T-cell (primary cell): Measurements from ENCODE around the gene FLYWCH1. TPM values are rescaled to one million over a fixed set of nuclear protein-coding genes. Genes with fewer than 3 reads are reported as not detected.
A peak's percentile ranks its signal among the peaks of the same experiment; 100 is the strongest.

ENCODE experiments used
- ATAC-seq, 4 experiments: fragments of 200-7000 bp in 3 of 4; fragments of 150-1000 bp in 1 of 4; cut with Tn5 transposase; replicated peaks in 1 of 4; 1 replicate in 3 of 4; 2 replicates in 1 of 4; pipeline ENCODE4 v1.10.0; 2021; ENCODE audit warnings: moderate library complexity in 3 of 4, mild to moderate bottlenecking in 2 of 4, moderate number of reproducible peaks in 1 of 4
- CTCF ChIA-PET, 2 donors: fragments of 300-600 bp; sonication (Branson Sonifier 250); formaldehyde crosslinking; loops; one replicate each; lab custom pipeline; 2022; ENCODE audit warnings: antibody characterized with exemption in 2 of 2; lab: Charles Lee
- POLR2A ChIA-PET, 2 donors: fragments of 300-600 bp; sonication (Branson Sonifier 250); formaldehyde crosslinking; loops; one replicate each; lab custom pipeline; 2022; ENCODE audit warnings: antibody characterized with exemption in 2 of 2; lab: Charles Lee
- DNase-seq, 35 experiments: peaks; one replicate each; pipeline versions ENCODE4 v3.0.0 to v3.0.0-alpha.2; 2013 to 2023
- H3K27ac ChIP-seq: one replicate; pipeline ENCODE4 v1.5.1; 2013; ENCODE audit warnings: low read length
- H3K27me3 ChIP-seq, 2 experiments: replicated peaks in 1 of 2; 1 replicate in 1 of 2; 2 replicates in 1 of 2; pipeline versions ENCODE4 v1.6.1 to v1.7.0; 2013; ENCODE audit warnings: low read length in 1 of 2, mixed read lengths in 1 of 2; ENCODE audit not compliant: control insufficient read depth in 2 of 2, insufficient read depth in 2 of 2; ENCODE audit errors: extremely low read depth in 1 of 2
- H3K36me3 ChIP-seq, 2 donors: 1 replicate in 1 of 2; 2 replicates in 1 of 2; pipeline versions ENCODE4 v1.6.1 to v1.7.0; 2013; ENCODE audit warnings: low read length in 1 of 2; ENCODE audit not compliant: control insufficient read depth in 2 of 2, insufficient read depth in 1 of 2; ENCODE audit errors: extremely low read depth in 1 of 2
- H3K4me1 ChIP-seq, 2 experiments: 1 replicate in 1 of 2; 2 replicates in 1 of 2; pipeline versions ENCODE4 v1.6.1 to v1.7.0; 2013; ENCODE audit warnings: low read length in 2 of 2, mixed read lengths in 1 of 2; ENCODE audit not compliant: insufficient read depth in 2 of 2, control insufficient read depth in 1 of 2; ENCODE audit errors: extremely low read depth in 1 of 2
- H3K4me3 ChIP-seq, 2 donors: 1 replicate in 1 of 2; 2 replicates in 1 of 2; pipeline versions ENCODE4 v1.5.1 to v1.7.0; 2013; ENCODE audit warnings: mild to moderate bottlenecking in 2 of 2, low read length in 1 of 2, moderate library complexity in 1 of 2; ENCODE audit not compliant: control insufficient read depth in 1 of 2; ENCODE audit errors: extremely low read depth in 1 of 2
- H3K9me3 ChIP-seq: 2 replicates; pipeline ENCODE4 v1.7.0; 2013
- H3K27ac Mint-ChIP-seq, 2 donors: one replicate each; pipeline ENCODE4 v1.8.0; 2020 to 2021; ENCODE audit warnings: mild to moderate bottlenecking in 2 of 2, mixed read lengths in 2 of 2
- H3K27me3 Mint-ChIP-seq, 2 donors: one replicate each; pipeline ENCODE4 v1.8.0; 2021 to 2022; ENCODE audit warnings: mixed read lengths in 2 of 2
- H3K36me3 Mint-ChIP-seq: one replicate; pipeline ENCODE4 v1.8.0; 2021; ENCODE audit warnings: mixed read lengths
- H3K4me1 Mint-ChIP-seq, 3 donors: one replicate each; pipeline ENCODE4 v1.8.0; 2020 to 2022; ENCODE audit warnings: mixed read lengths in 3 of 3, mild to moderate bottlenecking in 1 of 3
- H3K4me3 Mint-ChIP-seq, 3 donors: one replicate each; pipeline ENCODE4 v1.8.0; 2020 to 2022; ENCODE audit warnings: mild to moderate bottlenecking in 3 of 3, mixed read lengths in 3 of 3, moderate library complexity in 3 of 3
- H3K9me3 Mint-ChIP-seq, 3 donors: one replicate each; pipeline ENCODE4 v1.8.0; 2020 to 2022; ENCODE audit warnings: mixed read lengths in 3 of 3
- WGBS: methylation state at CpG from one replicate; pipeline ENCODE4 v1.1.5; 2013; ENCODE audit warnings: missing lambda C conversion rate; ENCODE audit not compliant: insufficient coverage; 5-methylcytosine and 5-hydroxymethylcytosine counted together
- total RNA-seq, 35 experiments: library from RNA in 6 of 35; stranded (reverse) in 6 of 35; fragments of 120-200 nt in 1 of 35; gene quantifications; one replicate each; pipeline versions ENCODE4 v1.2.1 to v1.2.4 and lab custom pipeline; 2013 to 2026

Gene FLYWCH1
- total RNA-seq, 5 donors from 2014 or later (not counting 1 experiment from before 2014, with no cell fraction given), result 83.0 to 144 (median 106) TPM

DNA sequence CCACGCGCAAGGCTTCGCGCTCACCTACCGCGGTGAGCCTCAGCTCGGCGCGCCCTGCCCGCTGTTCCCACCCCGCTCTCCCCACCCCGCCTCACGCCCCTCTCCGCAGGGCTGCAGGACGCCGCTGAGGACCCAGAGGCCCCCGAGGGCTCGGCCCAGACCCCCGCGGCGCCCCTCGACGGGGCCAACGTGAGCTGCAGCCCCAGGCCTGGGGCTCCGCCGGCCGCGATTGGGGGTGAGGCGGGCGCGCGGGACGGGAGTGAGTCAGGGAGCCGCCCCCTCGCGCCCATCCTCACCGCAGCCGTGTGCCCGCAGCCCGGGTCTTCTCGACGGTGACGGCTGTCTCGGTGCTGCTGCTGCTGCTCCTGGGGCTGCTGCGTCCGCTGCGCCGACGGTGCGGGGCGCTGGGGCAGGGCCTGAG lies 55.5 kb downstream of the FLYWCH1 start:
- Histone ChIP-seq H3K4me3 (no peak overlapping the region), H3K9me3 (no peaks in the 10 kb centered on the region), H3K36me3 (no peaks in the 10 kb centered on the region), H3K27me3 (peaks cover 4 to 78% of the 10 kb centered on the region in 2 experiments), H3K4me1 (peaks cover 22 to 75% of the 10 kb centered on the region in 2 experiments), H3K27ac (no peak overlapping the region)
- peaks cover 19 to 39% (median 22%) of the 10 kb centered on the region in 3 donors for H3K4me1 Mint-ChIP-seq
- ChIA-PET POLR2A (no interaction called here), CTCF (no interaction called here)
- H3K27ac Mint-ChIP-seq, result no peak overlapping the region
- WGBS, result 23% methylated on average over 39 of the region's 51 CpGs
- ATAC-seq, result no peak
- H3K9me3 Mint-ChIP-seq, result no peaks in the 10 kb centered on the region
- peaks cover 15 to 36% of the 10 kb centered on the region in 2 donors for H3K27me3 Mint-ChIP-seq
- no peak for DNase-seq
- no peaks in the 10 kb centered on the region for H3K36me3 Mint-ChIP-seq
- peak overlapping the region in 1 of 3 donors; percentile 77 for H3K4me3 Mint-ChIP-seq

DNA sequence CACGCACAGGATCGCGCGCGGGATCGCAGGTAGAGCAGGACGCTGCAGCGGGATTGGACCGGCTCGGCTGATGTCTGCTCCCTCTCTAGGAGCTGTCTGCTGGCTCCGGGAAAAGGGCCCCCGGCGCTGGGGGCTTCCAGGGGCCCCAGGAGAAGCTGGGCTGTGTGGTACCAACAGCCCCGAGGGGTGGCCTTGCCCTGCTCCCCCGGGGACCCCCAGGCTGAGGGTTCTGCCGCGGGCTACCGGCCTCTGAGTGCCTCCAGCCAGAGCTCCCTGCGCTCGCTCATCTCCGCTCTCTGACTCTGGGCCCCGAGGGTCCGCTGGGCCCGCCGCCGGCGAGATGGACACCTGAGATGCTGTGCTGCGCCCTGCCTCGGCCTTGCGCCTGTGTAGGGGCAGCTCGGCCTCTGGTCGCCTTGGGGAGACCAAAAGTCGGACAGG lies 56.0 kb downstream of the FLYWCH1 start:
- ATAC-seq, result no peak
- H3K4me3 ChIP-seq, result no peak overlapping the region
- Mint-ChIP-seq H3K27ac (no peak overlapping the region), H3K9me3 (no peaks in the 10 kb centered on the region), H3K4me1 (peaks cover 19 to 37% (median 20%) of the 10 kb centered on the region in 3 donors), H3K4me3 (peak overlapping the region; percentile 34 to 77 (median 63)), H3K36me3 (no peaks in the 10 kb centered on the region), H3K27me3 (peaks cover 16 to 36% of the 10 kb centered on the region in 2 donors)
- H3K27ac ChIP-seq, result no peak overlapping the region
- POLR2A ChIA-PET, result interaction anchor here in 1 of 2 donors (0.5 kb wide), 1 partner anchor 13 kb away, joined by 4 read pairs; no protein-coding TSS in a partner anchor
- H3K4me1 ChIP-seq, result peaks cover 22 to 70% of the 10 kb centered on the region in 2 experiments
- no peak for DNase-seq
- no peaks in the 10 kb centered on the region for H3K9me3 ChIP-seq
- peaks cover 4 to 75% of the 10 kb centered on the region in 2 experiments for H3K27me3 ChIP-seq
- CTCF ChIA-PET, result no interaction called here
- H3K36me3 ChIP-seq, result no peaks in the 10 kb centered on the region
- WGBS, result 62% methylated on average over 33 of the region's 33 CpGs

- Histone ChIP-seq H3K4me1 (peaks cover 22 to 65% of the 10 kb centered on the region in 2 experiments), H3K9me3 (no peaks in the 10 kb centered on the region), H3K27me3 (peaks cover 4 to 70% of the 10 kb centered on the region in 2 experiments), H3K36me3 (no peaks in the 10 kb centered on the region), H3K27ac (no peak overlapping the region), H3K4me3 (peak overlapping the region; percentile 52 to 77)
- no peaks in the 10 kb centered on the region for H3K9me3 Mint-ChIP-seq
- no peak overlapping the region for H3K27ac Mint-ChIP-seq
- peak overlapping the region; percentile 63 to 77 (median 73) for H3K4me3 Mint-ChIP-seq
- ChIA-PET POLR2A (interaction anchor here in 1 of 2 donors (0.5 kb wide), 1 partner anchor 12 kb away, joined by 4 read pairs; no protein-coding TSS in a partner anchor), CTCF (no interaction called here)
- no peaks in the 10 kb centered on the region for H3K36me3 Mint-ChIP-seq
- 28% methylated on average over 18 of the region's 18 CpGs for WGBS
- peaks cover 19 to 35% (median 19%) of the 10 kb centered on the region in 3 donors for H3K4me1 Mint-ChIP-seq
- ATAC-seq, result no peak
- H3K27me3 Mint-ChIP-seq, result peaks cover 16 to 34% of the 10 kb centered on the region in 2 donors
- DNase-seq, result no peak
Measured at GRCh38 chr16:2968368-2968737, 56.6 kb downstream of the FLYWCH1 start.

DNA sequence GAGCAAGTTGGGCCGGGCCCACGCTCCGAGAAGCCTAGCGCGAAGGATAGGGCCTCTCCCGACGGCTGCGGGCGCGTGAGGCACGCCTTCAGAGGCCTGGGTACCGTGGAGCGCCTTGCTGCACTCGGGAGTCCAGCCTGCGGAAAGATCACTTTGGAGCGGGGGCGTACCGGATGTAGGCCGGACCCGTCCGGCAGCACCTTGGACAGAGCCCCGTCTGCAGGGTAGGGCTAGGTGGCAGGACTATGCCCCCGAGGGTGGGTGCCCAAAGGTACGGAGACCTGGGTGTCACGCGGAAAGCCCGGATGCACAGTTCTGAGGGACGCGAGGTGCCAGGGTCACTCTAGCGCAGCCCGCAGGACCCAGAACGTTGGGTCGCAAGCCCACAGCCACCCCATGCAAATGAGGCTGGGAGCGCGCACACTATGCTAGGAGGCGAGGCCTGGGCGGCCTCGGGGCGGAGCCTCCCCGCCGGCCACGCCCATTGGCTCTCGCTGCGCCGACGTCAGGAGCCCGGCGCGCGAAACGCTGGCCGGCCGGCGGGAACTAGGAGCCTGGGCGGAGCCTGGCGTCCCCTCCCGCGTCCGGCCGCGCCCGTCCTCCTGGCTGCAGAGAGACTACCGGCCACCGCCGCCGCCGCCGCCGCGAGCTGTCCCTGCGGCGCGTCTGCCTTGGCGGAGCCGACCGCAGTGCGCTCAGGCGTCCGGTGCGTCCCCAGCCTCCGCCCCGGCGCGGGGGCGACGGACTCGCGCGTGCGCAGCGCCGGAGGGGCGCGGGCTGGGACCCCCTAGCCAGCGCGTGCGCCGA lies 57.2 kb downstream of the FLYWCH1 start, which contains the start of gene PAQR4:
Gene PAQR4 (plus strand): TSS at position 611 of the 807 bp plus-strand sequence. CDS start 327 bp downstream, outside the sequence.
- ChIA-PET CTCF (interaction anchor here (0.7 to 0.8 kb wide), 2 partner anchors 59 to 113 kb away, joined by 3 to 6 read pairs; no protein-coding TSS in a partner anchor), POLR2A (no interaction called here)
- no peaks in the 10 kb centered on the region for H3K9me3 ChIP-seq
- H3K27ac ChIP-seq, result no peak within 1 kb of the TSS
- H3K36me3 ChIP-seq, result no peaks in the 10 kb centered on the region
- peaks cover 18 to 59% of the 10 kb centered on the region in 2 experiments for H3K4me1 ChIP-seq
- peaks cover 4 to 64% of the 10 kb centered on the region in 2 experiments for H3K27me3 ChIP-seq
- Mint-ChIP-seq H3K36me3 (no peaks in the 10 kb centered on the region), H3K27me3 (peaks cover 16 to 31% of the 10 kb centered on the region in 2 donors), H3K9me3 (no peaks in the 10 kb centered on the region), H3K4me3 (peak within 1 kb of the TSS; percentile 63 to 77 (median 73)), H3K27ac (no peak within 1 kb of the TSS), H3K4me1 (peaks cover 14 to 32% (median 16%) of the 10 kb centered on the region in 3 donors)
- ATAC-seq, result peak; percentile 79 to 81 (median 80)
- peak within 1 kb of the TSS; percentile 54 to 77 for H3K4me3 ChIP-seq
- WGBS, result 3% methylated on average over 98 of the region's 98 CpGs
- DNase-seq, result peak; percentile 25 to 87 (median 58)

DNA sequence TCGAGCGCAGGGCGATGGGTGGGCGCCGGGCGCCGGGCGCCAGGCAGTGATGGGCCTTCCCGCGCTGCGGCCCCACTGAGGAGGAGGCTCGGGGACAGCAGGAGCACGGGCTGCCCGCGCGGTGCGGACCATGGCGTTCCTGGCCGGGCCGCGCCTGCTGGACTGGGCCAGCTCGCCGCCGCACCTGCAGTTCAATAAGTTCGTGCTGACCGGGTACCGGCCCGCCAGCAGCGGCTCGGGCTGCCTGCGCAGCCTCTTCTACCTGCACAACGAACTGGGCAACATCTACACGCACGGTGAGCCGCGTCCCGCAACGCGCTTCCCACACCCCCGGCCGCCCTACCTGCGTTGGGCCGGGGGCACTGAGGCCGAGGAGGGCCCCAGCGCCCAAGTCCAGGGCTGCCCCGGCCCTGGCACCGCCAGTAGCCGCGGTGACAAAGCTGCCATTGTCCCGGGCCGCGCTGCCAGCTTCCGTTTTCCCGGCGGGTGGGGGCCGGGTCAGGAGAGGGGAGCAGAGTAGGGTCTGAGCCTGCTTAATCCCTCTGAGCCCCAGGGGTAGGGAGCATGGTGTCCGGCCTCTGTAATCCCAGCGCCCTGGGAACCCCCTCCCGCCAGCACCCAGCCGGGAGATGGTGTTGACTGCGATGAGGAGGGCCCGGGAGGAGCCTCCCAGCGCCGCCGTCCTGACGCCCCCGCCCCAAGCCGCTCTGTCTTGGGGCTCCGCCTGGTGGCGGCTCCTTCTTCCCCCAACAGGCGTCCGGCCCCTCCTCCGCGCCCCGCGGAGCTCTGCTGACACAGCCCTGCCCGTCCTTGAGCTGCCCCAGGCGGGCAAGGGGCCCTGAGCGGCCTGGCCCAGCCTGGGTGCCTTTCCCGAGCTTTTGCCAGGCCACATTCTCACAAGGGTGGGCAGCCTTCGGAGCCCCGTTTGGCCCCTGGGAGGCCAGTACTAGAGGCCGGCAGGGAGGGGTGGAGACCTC lies 58.1 kb downstream of the FLYWCH1 start:
- no peaks in the 10 kb centered on the region for H3K36me3 Mint-ChIP-seq
- peak overlapping the region; percentile 54 to 77 for H3K4me3 ChIP-seq
- no peak overlapping the region for H3K27ac Mint-ChIP-seq

More for the DNA sequence above, 58.1 kb downstream of the FLYWCH1 start:
- ATAC-seq (peak; percentile 28 to 64 (median 48)), DNase-seq (peak in 34 of 35 experiments; percentile 26 to 76 (median 56))
- peaks cover 10 to 30% (median 14%) of the 10 kb centered on the region in 3 donors for H3K4me1 Mint-ChIP-seq
- no peak overlapping the region for H3K27ac ChIP-seq
- no peaks in the 10 kb centered on the region for H3K9me3 Mint-ChIP-seq
- peak overlapping the region; percentile 46 to 77 (median 67) for H3K4me3 Mint-ChIP-seq
- H3K27me3 Mint-ChIP-seq, result peaks cover 13 to 26% of the 10 kb centered on the region in 2 donors
- POLR2A ChIA-PET, result interaction anchor here in 1 of 2 donors (0.7 kb wide), 1 partner anchor 33 kb away, joined by 6 read pairs; no protein-coding TSS in a partner anchor
- H3K27me3 ChIP-seq, result peaks cover 4 to 55% of the 10 kb centered on the region in 2 experiments
- peaks cover 12 to 50% of the 10 kb centered on the region in 2 experiments for H3K4me1 ChIP-seq
- H3K36me3 ChIP-seq, result no peaks in the 10 kb centered on the region
- 1% methylated on average over 65 of the region's 83 CpGs for WGBS
- H3K9me3 ChIP-seq, result no peaks in the 10 kb centered on the region
- CTCF ChIA-PET, result interaction anchor here (0.7 to 0.8 kb wide), 3 partner anchors 59 to 493 kb away, joined by 3 to 6 read pairs (median 3); no protein-coding TSS in a partner anchor
